Fibroblast of peridontal ligament (primary cell): ENCODE results near the gene NSG1.

Source experiments
- DNase-seq: peaks from one replicate; pipeline ENCODE4 v3.0.0-alpha.2; 2010; ENCODE audit errors: extremely low read depth

The NSG1 gene

DNA sequence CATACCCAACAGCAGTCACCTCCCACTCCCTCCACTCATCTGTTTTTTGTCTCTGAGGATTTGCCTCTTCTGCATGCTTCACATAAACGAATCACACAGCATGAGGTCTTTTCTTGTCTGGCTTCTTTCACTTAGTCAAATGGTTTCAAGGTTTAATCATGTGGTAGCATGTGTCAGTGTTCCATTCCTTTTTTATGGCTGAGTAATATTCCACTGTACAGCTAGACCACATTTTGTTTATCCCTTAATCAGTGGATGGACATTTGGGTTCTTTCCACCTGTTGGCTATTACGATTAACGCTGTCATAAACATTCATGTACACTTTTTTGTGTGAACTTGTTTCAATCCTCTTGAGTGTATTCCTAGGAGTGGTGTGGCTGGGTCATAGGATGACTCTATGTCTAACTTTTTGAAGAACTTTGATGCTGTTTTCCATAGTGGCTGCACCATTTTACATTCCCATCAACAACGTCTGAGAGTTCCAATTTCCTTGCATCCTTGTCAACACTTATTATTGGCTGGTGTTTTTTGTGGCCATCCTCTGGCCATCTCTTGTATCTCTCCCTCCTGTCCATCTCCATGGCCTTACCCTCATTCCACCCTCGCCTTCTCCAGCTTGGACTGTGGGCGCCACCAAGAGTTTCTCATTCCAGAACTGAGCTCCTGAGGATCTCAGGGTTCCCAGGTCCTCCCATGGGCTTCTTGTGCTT, 12.4 kb upstream of the NSG1 start:
- no peak for DNase-seq

DNA sequence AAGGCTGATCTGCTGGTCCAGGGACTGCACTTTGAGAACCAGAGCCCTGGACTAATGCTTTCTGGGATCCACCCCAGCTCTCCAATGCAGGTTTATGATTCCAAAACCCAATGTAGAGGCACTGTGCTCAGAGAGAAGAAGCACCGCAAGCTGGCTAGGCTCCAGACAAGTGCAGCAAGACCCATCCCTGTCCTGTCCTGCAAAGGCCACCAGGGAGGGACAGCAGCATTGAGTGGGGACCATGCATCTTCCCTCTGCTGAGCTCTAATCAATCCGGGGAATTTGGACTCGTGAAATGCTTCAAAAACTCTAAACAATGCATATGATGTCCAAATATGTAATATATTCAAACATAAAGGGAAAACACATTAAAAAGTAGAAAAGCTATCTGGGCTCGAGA, 10.8 kb upstream of the NSG1 start:
- DNase-seq, result no peak

DNA sequence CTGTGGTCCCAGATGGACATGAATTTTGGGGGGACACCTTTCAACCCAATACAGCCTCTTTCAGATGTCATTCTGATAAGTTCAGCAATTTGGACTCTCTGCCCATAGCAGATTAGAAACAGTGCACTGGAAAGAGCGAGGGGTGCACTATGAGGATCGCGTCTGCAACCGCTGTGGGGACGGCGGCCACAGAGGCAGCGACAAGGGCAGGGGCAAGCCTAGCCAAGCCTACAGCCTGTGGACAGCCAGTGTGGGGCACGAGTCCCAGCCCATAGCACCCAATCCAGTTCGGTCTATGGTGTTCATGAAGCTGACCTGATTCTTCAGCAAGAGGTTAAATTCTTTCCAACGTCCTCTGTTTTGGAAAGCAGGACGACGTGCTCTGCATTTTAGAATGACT, 9.7 kb upstream of the NSG1 start:
- DNase-seq, result no peak

DNA sequence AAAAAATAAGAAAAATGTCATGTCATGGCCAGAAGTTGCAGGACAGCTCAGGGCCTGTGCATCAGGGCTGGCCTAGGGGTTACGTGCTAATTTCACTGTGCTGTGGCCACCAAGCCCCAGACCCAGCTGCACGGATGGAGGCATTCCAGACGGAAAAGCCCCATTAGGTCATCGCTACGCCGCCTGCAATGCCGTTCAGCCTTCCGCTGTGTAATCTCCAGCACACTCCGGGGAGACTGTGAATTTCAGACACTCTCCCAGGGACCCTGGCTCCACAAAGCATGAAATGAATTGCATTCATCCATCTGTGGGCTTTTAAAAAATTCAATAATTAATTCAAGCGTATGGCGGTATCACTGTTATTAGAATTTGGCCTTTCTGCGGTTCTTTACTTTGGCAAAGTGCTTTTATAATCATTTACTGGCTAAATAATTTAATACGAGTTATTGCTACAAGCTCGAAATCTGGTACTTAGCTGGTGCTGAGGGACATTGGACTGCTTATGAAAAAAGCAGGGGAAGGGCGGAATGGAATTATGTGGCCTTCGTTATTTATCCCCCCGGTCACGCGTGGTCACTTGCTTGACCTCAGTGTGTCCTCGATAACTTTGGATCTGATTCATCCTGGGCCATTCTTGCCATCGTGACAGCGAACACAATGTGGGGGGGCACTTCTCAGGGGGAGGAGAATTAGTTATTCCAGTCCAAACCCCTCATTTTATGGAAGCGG, 9.0 kb upstream of the NSG1 start:
- no peak for DNase-seq

- no peak for DNase-seq
These were observed 7.3 kb upstream of the NSG1 start for GRCh38 chr4:4379540-4380087.

- DNase-seq, result no peak
These were observed 3.8 kb upstream of the NSG1 start for GRCh38 chr4:4383085-4383484.

DNA sequence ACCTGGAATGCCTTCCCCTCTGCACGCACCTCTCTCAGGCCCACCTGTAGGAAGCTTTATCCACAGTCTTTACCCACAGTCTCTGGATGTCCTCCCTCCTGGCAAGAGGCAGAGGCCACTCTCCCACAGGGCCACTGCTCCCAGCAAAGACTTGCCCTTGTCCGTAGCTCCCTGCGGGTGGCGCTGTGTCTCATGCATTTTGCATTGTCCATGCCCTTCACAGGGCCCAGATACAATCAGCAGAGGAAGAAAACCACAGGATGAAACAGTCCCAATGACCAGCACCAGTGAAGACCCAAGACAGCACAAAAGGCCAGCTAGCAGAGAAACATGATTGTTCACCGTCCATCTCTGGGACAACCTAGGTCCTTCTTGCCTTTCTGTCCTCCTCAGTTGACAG, 2.1 kb upstream of the NSG1 start:
- DNase-seq, result no peak

DNA sequence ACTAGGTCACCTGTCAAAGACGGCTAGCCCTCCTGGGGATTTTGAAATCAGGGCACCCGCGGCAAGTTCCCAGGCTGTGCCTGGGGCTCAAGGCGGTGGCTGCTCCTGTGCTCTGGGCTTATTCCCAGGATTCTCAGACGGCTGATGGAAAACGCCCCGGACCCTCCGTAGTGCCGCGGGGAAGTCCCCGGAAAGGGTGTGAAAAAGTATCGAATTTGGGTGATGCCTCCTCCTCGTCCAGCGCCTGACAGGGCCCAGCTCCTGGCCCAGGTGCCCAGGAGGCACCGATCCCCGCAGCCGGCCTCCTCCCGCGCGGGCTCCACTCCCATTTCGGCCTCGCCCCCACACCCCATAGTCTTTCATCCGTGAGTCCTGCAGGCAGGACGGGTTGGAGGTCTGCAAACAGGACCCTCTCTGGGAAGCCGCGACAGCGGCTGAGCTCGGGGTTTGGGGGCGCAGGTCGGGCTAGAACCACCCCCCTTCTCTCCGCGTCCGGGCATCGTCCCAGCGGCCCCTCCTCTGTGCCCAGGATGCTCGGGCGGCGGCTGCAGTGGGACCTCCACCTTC, 1.1 kb upstream of the NSG1 start:
- DNase-seq, result no peak

DNA sequence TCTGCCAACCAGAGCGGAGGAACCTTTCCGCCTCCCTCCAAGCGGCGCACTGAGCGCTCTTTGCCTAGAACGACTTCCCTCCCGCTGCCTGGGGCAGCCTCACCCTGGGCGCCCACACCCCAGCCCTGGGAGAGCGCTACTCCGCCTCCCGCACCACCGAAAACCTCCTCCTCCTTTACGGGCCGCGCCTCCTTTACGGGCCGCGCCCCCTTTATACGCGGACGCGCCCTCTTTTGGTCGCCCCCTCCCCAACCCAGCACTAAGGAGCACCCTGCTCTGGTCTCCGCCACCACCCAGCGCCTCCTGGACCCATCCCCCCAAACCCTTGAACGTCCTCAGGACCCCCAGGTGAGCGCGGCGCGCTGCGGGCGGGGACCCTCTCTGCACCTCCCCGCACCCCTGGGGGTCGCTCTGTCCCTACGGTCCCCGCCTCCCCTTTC, 586 bp upstream of the NSG1 start:
- no peak for DNase-seq

- no peak for DNase-seq
These were observed 819 bp downstream of the NSG1 start for GRCh38 chr4:4387531-4388310.

DNA sequence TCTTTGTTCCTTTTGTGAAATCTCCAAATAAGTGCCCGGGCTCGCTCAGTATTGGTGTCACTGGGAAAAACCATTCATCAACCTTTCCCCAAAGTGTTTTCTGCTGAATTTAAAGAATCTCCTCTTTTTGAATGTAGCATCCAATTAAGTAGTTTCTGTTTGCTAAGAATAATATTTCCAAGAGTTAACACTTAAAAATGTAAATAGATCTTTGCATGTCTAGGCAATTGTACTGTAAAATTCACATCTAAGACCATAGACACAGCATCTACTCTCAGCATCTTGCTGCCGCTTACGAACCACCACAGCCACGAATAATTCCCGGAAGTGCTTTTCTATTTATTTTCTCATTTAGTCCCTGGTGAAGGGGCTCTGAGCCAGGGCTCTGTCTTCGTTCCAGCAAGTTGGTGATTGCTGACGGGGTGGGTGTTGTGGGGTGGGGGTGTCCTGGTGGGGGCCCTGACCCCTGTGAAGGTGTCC, 1.4 kb downstream of the NSG1 start:
- DNase-seq, result peak; percentile 6

- DNase-seq, result no peak
These were observed 2.1 kb downstream of the NSG1 start for GRCh38 chr4:4388836-4389575.

- no peak for DNase-seq
These were observed 3.1 kb downstream of the NSG1 start for GRCh38 chr4:4390046-4390445.

- no peak for DNase-seq
These were observed 3.8 kb downstream of the NSG1 start for GRCh38 chr4:4390515-4391240.

DNA sequence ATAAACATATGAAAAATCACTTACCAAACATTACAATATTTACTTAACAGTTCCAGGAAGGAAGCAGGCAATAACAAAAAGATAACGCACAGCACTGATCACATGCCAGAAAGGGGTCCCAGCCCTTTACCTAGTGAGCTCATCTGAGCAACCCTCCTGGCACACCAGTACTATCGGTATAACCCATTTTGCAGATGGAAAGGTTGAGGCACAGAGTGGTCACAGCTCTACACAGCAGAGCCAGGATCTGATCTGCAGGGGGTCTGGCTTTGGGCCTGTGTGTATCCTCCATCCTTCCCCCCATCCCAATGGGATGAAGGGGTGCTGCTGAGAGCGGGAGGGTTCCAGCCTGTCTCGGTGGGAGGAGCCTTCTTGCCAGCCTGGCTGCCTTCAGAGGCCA, 5.0 kb downstream of the NSG1 start:
- DNase-seq, result no peak

- no peak for DNase-seq
These were observed 5.7 kb downstream of the NSG1 start for GRCh38 chr4:4392501-4393183.

DNA sequence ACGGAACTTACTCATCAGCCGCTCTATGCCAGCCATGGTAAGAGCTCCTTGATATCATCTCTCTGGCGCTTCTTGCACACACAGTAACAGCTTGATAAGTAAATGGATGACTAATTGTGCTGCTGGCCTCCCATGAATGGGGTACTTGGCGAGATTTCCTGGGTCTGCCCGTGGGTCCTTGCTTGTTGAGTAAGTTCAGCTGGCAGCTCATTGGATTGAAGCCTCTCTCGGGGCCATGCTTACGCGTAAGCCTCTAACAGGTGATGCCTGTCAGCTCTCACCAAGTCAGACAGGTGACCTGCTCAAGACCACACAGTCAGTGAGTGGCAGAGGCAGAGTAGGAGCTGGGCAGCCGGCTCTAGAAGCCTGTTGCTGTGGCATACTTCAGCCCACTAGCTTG, 7.7 kb downstream of the NSG1 start:
- DNase-seq, result no peak

DNA sequence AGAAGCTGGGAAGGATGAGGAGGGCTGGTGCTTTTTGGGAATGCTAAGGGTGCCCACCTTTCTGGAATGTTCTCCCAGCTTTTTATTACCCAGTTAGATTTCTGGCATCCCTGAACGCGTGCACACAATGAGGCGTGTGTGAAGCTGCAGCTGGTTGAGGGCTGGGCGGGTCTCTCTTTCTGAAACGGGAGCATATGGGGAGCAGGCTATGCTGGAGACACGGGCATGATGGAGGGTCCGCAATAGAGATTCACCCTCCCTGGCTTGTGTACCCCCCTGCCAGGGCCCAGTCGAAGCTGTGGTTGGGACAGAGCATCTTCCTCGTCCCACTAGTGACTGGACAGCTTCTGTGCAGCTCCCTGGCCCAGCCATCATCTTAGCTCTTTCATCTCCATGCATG, 8.5 kb downstream of the NSG1 start:
- no peak for DNase-seq

DNA sequence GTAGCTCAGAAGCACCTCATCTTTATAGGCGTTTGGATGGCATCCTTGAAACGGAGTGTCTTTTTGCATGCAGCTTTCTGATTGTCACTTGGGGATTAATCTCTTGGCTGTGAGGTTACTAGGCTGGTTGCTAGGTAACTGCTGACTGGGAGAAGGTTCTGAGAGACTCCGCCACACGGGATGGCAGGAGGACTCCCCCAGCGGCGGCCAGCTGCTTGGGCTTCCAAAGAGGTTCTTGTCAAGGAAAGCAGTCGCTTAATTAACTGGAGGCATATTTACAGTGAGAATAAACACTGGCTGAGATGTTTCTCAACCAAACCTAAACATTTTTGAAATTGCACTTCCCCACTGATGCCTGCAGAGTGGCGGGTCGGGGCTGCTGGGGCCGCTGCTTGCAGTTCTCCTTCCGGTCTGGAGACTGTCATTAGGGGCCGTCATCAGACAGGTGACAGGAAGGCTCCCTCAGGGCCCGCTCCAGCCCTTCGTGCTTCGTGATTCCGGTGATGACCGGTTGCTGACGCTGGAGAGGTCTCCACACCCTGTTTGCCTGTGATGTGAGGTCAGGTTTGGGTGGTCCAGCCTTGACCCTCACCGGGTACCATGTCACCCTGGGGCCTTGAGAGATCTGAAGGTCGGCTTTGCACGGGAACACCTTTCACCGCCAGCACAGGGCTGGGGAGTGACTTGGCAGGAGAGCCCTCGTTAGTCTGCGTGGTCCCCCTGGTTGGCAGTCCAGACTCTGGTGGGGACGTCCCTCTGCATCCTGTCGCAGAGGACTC, 9.1 kb downstream of the NSG1 start:
- peak; percentile 14 for DNase-seq
